GM23338 (cell line): ENCODE data around the gene ZNF516. TPM values are rescaled to one million over a fixed set of nuclear protein-coding genes. Genes with fewer than 3 reads are reported as not detected.

Experiments used
- ATAC-seq: fragments of 200-7000 bp; cut with Tn5 transposase; 3 replicates; pipeline ENCODE4 v1.9.1; 2020
- DNase-seq: peaks from one replicate; pipeline ENCODE4 v3.0.0-alpha.2; 2015; ENCODE audit warnings: low spot score
- H2AFZ ChIP-seq: fragments of 200-600 bp; sonication (generic); 2 replicates; pipeline ENCODE4 v1.8.0; 2016; ENCODE audit warnings: antibody characterized with exemption, mild to moderate bottlenecking, moderate library complexity
- H3F3A ChIP-seq: fragments of 200-600 bp; sonication (generic); replicated peaks from 2 replicates; pipeline ENCODE4 v1.8.0; 2017; ENCODE audit warnings: antibody characterized with exemption, mixed run types, low read depth
- H3K27ac ChIP-seq: fragments of 200-600 bp; sonication (generic); 2 replicates; pipeline ENCODE4 v1.6.1; 2016; ENCODE audit warnings: low read depth
- H3K27me3 ChIP-seq: fragments of 200-600 bp; sonication (generic); 2 replicates; pipeline ENCODE4 v1.8.0; 2016; ENCODE audit warnings: mild to moderate bottlenecking, mixed run types, moderate library complexity; ENCODE audit not compliant: insufficient read depth
- H3K36me3 ChIP-seq: fragments of 200-600 bp; sonication (generic); 2 replicates; pipeline ENCODE4 v1.8.0; 2016; ENCODE audit warnings: mild to moderate bottlenecking; ENCODE audit not compliant: insufficient read depth
- H3K4me1 ChIP-seq: fragments of 200-600 bp; sonication (generic); 2 replicates; pipeline ENCODE4 v1.8.0; 2016; ENCODE audit warnings: mild to moderate bottlenecking, moderate library complexity; ENCODE audit not compliant: insufficient read depth
- H3K4me2 ChIP-seq: fragments of 200-600 bp; sonication (generic); 2 replicates; pipeline ENCODE4 v1.7.1; 2017; ENCODE audit warnings: mixed run types
- H3K4me3 ChIP-seq: fragments of 200-600 bp; sonication (generic); 2 replicates; pipeline ENCODE4 v1.6.1; 2016; ENCODE audit warnings: mixed run types
- H3K79me2 ChIP-seq: fragments of 200-600 bp; sonication (generic); replicated peaks from 2 replicates; pipeline ENCODE4 v1.8.0; 2017; ENCODE audit warnings: mild to moderate bottlenecking; ENCODE audit not compliant: insufficient read depth
- H3K9me2 ChIP-seq: fragments of 200-600 bp; sonication (generic); 2 replicates; pipeline ENCODE4 v1.8.0; 2017; ENCODE audit not compliant: insufficient read depth
- H4K20me1 ChIP-seq: fragments of 200-600 bp; sonication (generic); replicated peaks from 2 replicates; pipeline ENCODE4 v1.8.0; 2017; ENCODE audit warnings: mild to moderate bottlenecking; ENCODE audit not compliant: insufficient read depth
- H3K27ac Mint-ChIP-seq: 2 replicates; pipeline ENCODE4 v1.8.0; 2020; ENCODE audit warnings: inconsistent platforms, mild to moderate bottlenecking, moderate library complexity, mixed read lengths
- H3K27me3 Mint-ChIP-seq: 3 replicates; pipeline ENCODE4 v1.8.0; 2022; ENCODE audit warnings: low read depth, mild to moderate bottlenecking, moderate library complexity, mixed read lengths, inconsistent platforms; ENCODE audit not compliant: insufficient read depth, poor library complexity
- H3K36me3 Mint-ChIP-seq: 3 replicates; pipeline ENCODE4 v1.8.0; 2021; ENCODE audit warnings: low read depth, mild to moderate bottlenecking, inconsistent platforms, moderate library complexity, mixed read lengths
- H3K4me1 Mint-ChIP-seq: 3 replicates; pipeline ENCODE4 v1.8.0; 2020; ENCODE audit warnings: mild to moderate bottlenecking, inconsistent platforms, mixed read lengths
- H3K4me3 Mint-ChIP-seq: 3 replicates; pipeline ENCODE4 v1.8.0; 2021; ENCODE audit warnings: moderate library complexity, mild to moderate bottlenecking, inconsistent platforms, mixed read lengths
- H3K9me3 Mint-ChIP-seq: 3 replicates; pipeline ENCODE4 v1.8.0; 2020; ENCODE audit warnings: moderate library complexity, mild to moderate bottlenecking, inconsistent platforms, mixed read lengths
- CREB1 ChIP-seq: fragments of 250-450 bp; sonication (Bioruptor Pico); IDR thresholded peaks from 2 replicates; pipeline ENCODE4 v1.5.0; 2020; ENCODE audit warnings: low read depth, mild to moderate bottlenecking, moderate library complexity
- EZH2 ChIP-seq: fragments of 200-600 bp; sonication (generic); IDR thresholded peaks from one replicate; pipeline ENCODE4 v1.8.0; 2017; ENCODE audit warnings: antibody characterized with exemption, mild to moderate bottlenecking, low read depth; ENCODE audit not compliant: unreplicated experiment
- EZH2phosphoT487 ChIP-seq: fragments of 200-600 bp; sonication (generic); IDR thresholded peaks from one replicate; pipeline ENCODE4 v1.8.1; 2018; ENCODE audit warnings: antibody characterized with exemption; ENCODE audit not compliant: unreplicated experiment
- JUNB ChIP-seq: IDR thresholded peaks from one replicate; pipeline ENCODE4 v1.6.1; 2016; ENCODE audit warnings: antibody characterized with exemption; ENCODE audit not compliant: unreplicated experiment
- NANOG ChIP-seq: IDR thresholded peaks from 2 replicates; pipeline ENCODE4 v1.6.1; 2016; ENCODE audit warnings: antibody characterized with exemption, borderline replicate concordance
- POLR2AphosphoS5 ChIP-seq: IDR thresholded peaks from 2 replicates; pipeline ENCODE4 v1.6.1; 2016; ENCODE audit warnings: antibody characterized with exemption, low read depth
- STAT1 ChIP-seq: IDR thresholded peaks from one replicate; pipeline ENCODE4 v1.6.1; 2016; ENCODE audit warnings: antibody characterized with exemption; ENCODE audit not compliant: unreplicated experiment
- ZNF114 ChIP-seq: fragments of 250-450 bp; sonication (Bioruptor Pico); IDR thresholded peaks from 2 replicates; pipeline ENCODE4 v1.5.0; 2020; ENCODE audit warnings: mild to moderate bottlenecking, moderate library complexity
- ZNF331 ChIP-seq: fragments of 250-450 bp; sonication (Bioruptor Pico); IDR thresholded peaks from 2 replicates; pipeline ENCODE4 v1.5.0; 2020; ENCODE audit warnings: low read depth, mild to moderate bottlenecking, moderate library complexity
- polyA plus RNA-seq: library from polyadenylated mRNA; unstranded; fragments of >200 nt; fragmentation: Nextera tagmentation; extraction: Ambion mirVana; gene quantifications from 2 replicates; pipeline ENCODE4 v1.2.1, GENCODE V29; 2016
- total RNA-seq: library from RNA; depleted of rRNA; stranded (reverse); fragments of >200 nt; shearing (Covaris generic); gene quantifications from 2 replicates; pipeline ENCODE4 v1.2.3, GENCODE V29; 2014
- TF ChIP-seq, protein P1 (sequence below): fragments of 250-450 bp; sonication (Bioruptor Pico); IDR thresholded peaks from 2 replicates; pipeline ENCODE4 v1.5.0; 2020; ENCODE audit warnings: mild to moderate bottlenecking, moderate library complexity
- TF ChIP-seq, protein P2 (sequence below), 2 experiments: fragments of 200-600 bp in 1 of 2; sonication (generic) in 1 of 2; conservative IDR thresholded peaks; 2 replicates each; pipeline versions ENCODE4 v1.5.1 to v1.6.1; 2016 to 2017; ENCODE audit warnings: antibody characterized with exemption in 2 of 2, low read depth in 2 of 2, mild to moderate bottlenecking in 2 of 2, moderate library complexity in 1 of 2
- TF ChIP-seq, protein P3 (sequence below): IDR thresholded peaks from one replicate; pipeline ENCODE4 v1.6.1; 2018; ENCODE audit warnings: antibody characterized with exemption; ENCODE audit not compliant: unreplicated experiment
- TF ChIP-seq, protein P4 (sequence below): IDR thresholded peaks from 2 replicates; pipeline ENCODE4 v1.6.1; 2016; ENCODE audit warnings: antibody characterized with exemption

The ZNF516 gene
- total and polyA plus RNA-seq, 2 experiments from 2014 or later, result 11.9 to 24.2 TPM

DNA sequence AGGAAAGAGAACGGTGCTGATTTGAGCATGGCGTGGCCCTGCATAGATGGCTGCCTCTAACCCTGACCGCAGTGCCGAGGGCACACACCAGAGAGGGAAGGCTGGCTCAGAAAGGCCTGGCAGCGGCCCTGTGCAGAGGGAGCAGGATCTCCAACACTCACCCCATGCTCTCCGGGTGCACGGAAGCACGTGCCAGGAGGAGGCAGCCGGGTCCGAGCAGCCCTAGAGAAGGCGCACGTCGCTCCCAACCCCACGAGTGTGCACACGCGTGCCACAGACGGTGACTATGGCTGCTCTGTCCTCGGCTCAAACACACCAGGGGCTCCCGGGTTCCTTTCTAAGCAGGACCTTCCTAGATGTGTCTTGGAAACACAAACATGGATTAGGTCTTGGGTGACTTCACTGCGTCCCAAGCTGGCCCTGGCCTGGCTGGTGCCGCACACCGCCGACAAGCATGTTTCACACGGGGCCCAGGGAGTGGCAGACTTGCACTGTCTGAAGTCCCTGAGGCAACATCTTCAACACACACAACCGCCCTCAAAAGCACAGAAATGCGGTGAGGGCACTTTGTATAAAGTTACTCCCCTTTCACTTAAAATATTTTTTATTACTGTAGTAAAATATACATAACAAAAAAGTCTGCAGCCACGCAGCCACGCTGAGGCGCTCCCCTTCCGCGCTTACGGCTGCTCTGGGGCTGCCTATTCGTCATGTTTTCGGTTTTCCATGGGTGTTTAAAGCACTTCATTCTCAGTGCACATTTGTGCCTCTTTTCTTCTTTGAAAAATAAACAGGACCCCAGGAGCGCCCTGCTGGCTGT lies 110.0 kb downstream of the ZNF516 start:
- Histone ChIP-seq H3K4me3 (no peak overlapping the region), H3K79me2 (no peaks in the 10 kb centered on the region), H3K9me2 (no peaks in the 10 kb centered on the region), H3K36me3 (no peaks in the 10 kb centered on the region), H3K27ac (no peak overlapping the region), H3K4me2 (no peak overlapping the region), H2AFZ (no peak overlapping the region), H3K4me1 (no peaks in the 10 kb centered on the region), H3K27me3 (no peaks in the 10 kb centered on the region), H3F3A (no peaks in the 10 kb centered on the region), H4K20me1 (no peaks in the 10 kb centered on the region)
- TF ChIP-seq NANOG (no peak), ZNF114 (CRISPR knock-in tag) (no peak), EZH2 (no peak), CREB1 (CRISPR knock-in tag) (no peak), JUNB (no peak), STAT1 (no peak), POLR2AphosphoS5 (no peak), EZH2phosphoT487 (no peak), ZNF331 (no peak)
- TF ChIP-seq, protein P1, sequence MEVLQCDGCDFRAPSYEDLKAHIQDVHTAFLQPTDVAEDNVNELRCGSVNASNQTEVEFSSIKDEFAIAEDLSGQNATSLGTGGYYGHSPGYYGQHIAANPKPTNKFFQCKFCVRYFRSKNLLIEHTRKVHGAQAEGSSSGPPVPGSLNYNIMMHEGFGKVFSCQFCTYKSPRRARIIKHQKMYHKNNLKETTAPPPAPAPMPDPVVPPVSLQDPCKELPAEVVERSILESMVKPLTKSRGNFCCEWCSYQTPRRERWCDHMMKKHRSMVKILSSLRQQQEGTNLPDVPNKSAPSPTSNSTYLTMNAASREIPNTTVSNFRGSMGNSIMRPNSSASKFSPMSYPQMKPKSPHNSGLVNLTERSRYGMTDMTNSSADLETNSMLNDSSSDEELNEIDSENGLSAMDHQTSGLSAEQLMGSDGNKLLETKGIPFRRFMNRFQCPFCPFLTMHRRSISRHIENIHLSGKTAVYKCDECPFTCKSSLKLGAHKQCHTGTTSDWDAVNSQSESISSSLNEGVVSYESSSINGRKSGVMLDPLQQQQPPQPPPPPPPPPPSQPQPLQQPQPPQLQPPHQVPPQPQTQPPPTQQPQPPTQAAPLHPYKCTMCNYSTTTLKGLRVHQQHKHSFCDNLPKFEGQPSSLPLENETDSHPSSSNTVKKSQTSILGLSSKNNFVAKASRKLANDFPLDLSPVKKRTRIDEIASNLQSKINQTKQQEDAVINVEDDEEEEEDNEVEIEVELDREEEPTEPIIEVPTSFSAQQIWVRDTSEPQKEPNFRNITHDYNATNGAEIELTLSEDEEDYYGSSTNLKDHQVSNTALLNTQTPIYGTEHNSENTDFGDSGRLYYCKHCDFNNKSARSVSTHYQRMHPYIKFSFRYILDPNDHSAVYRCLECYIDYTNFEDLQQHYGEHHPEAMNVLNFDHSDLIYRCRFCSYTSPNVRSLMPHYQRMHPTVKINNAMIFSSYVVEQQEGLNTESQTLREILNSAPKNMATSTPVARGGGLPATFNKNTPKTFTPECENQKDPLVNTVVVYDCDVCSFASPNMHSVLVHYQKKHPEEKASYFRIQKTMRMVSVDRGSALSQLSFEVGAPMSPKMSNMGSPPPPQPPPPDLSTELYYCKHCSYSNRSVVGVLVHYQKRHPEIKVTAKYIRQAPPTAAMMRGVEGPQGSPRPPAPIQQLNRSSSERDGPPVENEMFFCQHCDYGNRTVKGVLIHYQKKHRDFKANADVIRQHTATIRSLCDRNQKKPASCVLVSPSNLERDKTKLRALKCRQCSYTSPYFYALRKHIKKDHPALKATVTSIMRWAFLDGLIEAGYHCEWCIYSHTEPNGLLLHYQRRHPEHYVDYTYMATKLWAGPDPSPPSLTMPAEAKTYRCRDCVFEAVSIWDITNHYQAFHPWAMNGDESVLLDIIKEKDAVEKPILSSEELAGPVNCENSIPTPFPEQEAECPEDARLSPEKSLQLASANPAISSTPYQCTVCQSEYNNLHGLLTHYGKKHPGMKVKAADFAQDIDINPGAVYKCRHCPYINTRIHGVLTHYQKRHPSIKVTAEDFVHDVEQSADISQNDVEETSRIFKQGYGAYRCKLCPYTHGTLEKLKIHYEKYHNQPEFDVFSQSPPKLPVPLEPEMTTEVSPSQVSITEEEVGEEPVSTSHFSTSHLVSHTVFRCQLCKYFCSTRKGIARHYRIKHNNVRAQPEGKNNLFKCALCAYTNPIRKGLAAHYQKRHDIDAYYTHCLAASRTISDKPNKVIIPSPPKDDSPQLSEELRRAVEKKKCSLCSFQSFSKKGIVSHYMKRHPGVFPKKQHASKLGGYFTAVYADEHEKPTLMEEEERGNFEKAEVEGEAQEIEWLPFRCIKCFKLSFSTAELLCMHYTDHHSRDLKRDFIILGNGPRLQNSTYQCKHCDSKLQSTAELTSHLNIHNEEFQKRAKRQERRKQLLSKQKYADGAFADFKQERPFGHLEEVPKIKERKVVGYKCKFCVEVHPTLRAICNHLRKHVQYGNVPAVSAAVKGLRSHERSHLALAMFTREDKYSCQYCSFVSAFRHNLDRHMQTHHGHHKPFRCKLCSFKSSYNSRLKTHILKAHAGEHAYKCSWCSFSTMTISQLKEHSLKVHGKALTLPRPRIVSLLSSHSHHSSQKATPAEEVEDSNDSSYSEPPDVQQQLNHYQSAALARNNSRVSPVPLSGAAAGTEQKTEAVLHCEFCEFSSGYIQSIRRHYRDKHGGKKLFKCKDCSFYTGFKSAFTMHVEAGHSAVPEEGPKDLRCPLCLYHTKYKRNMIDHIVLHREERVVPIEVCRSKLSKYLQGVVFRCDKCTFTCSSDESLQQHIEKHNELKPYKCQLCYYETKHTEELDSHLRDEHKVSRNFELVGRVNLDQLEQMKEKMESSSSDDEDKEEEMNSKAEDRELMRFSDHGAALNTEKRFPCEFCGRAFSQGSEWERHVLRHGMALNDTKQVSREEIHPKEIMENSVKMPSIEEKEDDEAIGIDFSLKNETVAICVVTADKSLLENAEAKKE (CRISPR knock-in tag), result no peak
- TF ChIP-seq, protein P2, sequence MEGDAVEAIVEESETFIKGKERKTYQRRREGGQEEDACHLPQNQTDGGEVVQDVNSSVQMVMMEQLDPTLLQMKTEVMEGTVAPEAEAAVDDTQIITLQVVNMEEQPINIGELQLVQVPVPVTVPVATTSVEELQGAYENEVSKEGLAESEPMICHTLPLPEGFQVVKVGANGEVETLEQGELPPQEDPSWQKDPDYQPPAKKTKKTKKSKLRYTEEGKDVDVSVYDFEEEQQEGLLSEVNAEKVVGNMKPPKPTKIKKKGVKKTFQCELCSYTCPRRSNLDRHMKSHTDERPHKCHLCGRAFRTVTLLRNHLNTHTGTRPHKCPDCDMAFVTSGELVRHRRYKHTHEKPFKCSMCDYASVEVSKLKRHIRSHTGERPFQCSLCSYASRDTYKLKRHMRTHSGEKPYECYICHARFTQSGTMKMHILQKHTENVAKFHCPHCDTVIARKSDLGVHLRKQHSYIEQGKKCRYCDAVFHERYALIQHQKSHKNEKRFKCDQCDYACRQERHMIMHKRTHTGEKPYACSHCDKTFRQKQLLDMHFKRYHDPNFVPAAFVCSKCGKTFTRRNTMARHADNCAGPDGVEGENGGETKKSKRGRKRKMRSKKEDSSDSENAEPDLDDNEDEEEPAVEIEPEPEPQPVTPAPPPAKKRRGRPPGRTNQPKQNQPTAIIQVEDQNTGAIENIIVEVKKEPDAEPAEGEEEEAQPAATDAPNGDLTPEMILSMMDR (conservative IDR thresholded peaks at IDR 0.05; ENCODE audit: low read depth in 2 of 2), result no peak
- TF ChIP-seq, protein P3, sequence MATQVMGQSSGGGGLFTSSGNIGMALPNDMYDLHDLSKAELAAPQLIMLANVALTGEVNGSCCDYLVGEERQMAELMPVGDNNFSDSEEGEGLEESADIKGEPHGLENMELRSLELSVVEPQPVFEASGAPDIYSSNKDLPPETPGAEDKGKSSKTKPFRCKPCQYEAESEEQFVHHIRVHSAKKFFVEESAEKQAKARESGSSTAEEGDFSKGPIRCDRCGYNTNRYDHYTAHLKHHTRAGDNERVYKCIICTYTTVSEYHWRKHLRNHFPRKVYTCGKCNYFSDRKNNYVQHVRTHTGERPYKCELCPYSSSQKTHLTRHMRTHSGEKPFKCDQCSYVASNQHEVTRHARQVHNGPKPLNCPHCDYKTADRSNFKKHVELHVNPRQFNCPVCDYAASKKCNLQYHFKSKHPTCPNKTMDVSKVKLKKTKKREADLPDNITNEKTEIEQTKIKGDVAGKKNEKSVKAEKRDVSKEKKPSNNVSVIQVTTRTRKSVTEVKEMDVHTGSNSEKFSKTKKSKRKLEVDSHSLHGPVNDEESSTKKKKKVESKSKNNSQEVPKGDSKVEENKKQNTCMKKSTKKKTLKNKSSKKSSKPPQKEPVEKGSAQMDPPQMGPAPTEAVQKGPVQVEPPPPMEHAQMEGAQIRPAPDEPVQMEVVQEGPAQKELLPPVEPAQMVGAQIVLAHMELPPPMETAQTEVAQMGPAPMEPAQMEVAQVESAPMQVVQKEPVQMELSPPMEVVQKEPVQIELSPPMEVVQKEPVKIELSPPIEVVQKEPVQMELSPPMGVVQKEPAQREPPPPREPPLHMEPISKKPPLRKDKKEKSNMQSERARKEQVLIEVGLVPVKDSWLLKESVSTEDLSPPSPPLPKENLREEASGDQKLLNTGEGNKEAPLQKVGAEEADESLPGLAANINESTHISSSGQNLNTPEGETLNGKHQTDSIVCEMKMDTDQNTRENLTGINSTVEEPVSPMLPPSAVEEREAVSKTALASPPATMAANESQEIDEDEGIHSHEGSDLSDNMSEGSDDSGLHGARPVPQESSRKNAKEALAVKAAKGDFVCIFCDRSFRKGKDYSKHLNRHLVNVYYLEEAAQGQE, result no peak
- TF ChIP-seq, protein P4, sequence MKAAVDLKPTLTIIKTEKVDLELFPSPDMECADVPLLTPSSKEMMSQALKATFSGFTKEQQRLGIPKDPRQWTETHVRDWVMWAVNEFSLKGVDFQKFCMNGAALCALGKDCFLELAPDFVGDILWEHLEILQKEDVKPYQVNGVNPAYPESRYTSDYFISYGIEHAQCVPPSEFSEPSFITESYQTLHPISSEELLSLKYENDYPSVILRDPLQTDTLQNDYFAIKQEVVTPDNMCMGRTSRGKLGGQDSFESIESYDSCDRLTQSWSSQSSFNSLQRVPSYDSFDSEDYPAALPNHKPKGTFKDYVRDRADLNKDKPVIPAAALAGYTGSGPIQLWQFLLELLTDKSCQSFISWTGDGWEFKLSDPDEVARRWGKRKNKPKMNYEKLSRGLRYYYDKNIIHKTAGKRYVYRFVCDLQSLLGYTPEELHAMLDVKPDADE, result no peak
- Mint-ChIP-seq H3K27ac (no peak overlapping the region), H3K27me3 (peaks cover 11% of the 10 kb centered on the region), H3K9me3 (peaks cover 7% of the 10 kb centered on the region; the same call in 2 of the 3 replicates), H3K4me3 (no peak overlapping the region), H3K36me3 (peaks cover 17% of the 10 kb centered on the region), H3K4me1 (peaks cover 20% of the 10 kb centered on the region)
- no peak for ATAC-seq
- DNase-seq, result no peak
